Memory B cell (primary cell): ENCODE results near the gene SYCP2.

Experiments used
- ATAC-seq: fragments of 150-1000 bp; cut with Tn5 transposase; 2 replicates; pipeline ENCODE4 v1.10.0; 2021; ENCODE audit warnings: low read depth, mild to moderate bottlenecking, moderate library complexity
- DNase-seq, 2 donors: peaks; one replicate each; pipeline ENCODE4 v3.0.0; 2022; ENCODE audit warnings: low spot score in 2 of 2
- H3K27ac Mint-ChIP-seq: one replicate; pipeline ENCODE4 v1.8.0; 2022; ENCODE audit warnings: mild to moderate bottlenecking, moderate library complexity, mixed read lengths
- H3K27me3 Mint-ChIP-seq: one replicate; pipeline ENCODE4 v1.8.0; 2022; ENCODE audit warnings: mixed read lengths
- H3K36me3 Mint-ChIP-seq: one replicate; pipeline ENCODE4 v1.8.0; 2022; ENCODE audit warnings: mild to moderate bottlenecking, mixed read lengths
- H3K4me1 Mint-ChIP-seq: one replicate; pipeline ENCODE4 v1.8.0; 2022; ENCODE audit warnings: mixed read lengths
- H3K4me3 Mint-ChIP-seq: one replicate; pipeline ENCODE4 v1.8.0; 2022; ENCODE audit warnings: mild to moderate bottlenecking, moderate library complexity, mixed read lengths
- H3K9me3 Mint-ChIP-seq: one replicate; pipeline ENCODE4 v1.8.0; 2022; ENCODE audit warnings: mixed read lengths

SYCP2 gene

GRCh38 chr20:59821201-59821600 lies 112.2 kb downstream of the SYCP2 start:
- DNase-seq (no peak), ATAC-seq (no peak)
- Mint-ChIP-seq H3K27me3 (peaks cover 5% of the 10 kb centered on the region), H3K4me3 (no peak overlapping the region), H3K36me3 (no peaks in the 10 kb centered on the region), H3K27ac (no peak overlapping the region), H3K4me1 (no peaks in the 10 kb centered on the region), H3K9me3 (no peaks in the 10 kb centered on the region)

GRCh38 chr20:59820204-59821041 lies 113.0 kb downstream of the SYCP2 start:
- H3K27ac Mint-ChIP-seq: no peak overlapping the region
- H3K4me1 Mint-ChIP-seq: no peaks in the 10 kb centered on the region
- no peak overlapping the region for H3K4me3 Mint-ChIP-seq
- no peaks in the 10 kb centered on the region for H3K9me3 Mint-ChIP-seq
- no peaks in the 10 kb centered on the region for H3K36me3 Mint-ChIP-seq
- peaks cover 5% of the 10 kb centered on the region for H3K27me3 Mint-ChIP-seq
- ATAC-seq: no peak
- no peak for DNase-seq

- DNase-seq (no peak), ATAC-seq (no peak)
- H3K4me3 Mint-ChIP-seq: no peak overlapping the region
- H3K36me3 Mint-ChIP-seq: no peaks in the 10 kb centered on the region
- no peaks in the 10 kb centered on the region for H3K4me1 Mint-ChIP-seq
- H3K27ac Mint-ChIP-seq: no peak overlapping the region
- no peaks in the 10 kb centered on the region for H3K9me3 Mint-ChIP-seq
- H3K27me3 Mint-ChIP-seq: peaks cover 5% of the 10 kb centered on the region
Observed at GRCh38 chr20:59819496-59820203, 113.8 kb downstream of the SYCP2 start.

- Mint-ChIP-seq H3K9me3 (no peaks in the 10 kb centered on the region), H3K27ac (no peak overlapping the region), H3K4me1 (no peaks in the 10 kb centered on the region), H3K36me3 (no peaks in the 10 kb centered on the region), H3K27me3 (peaks cover 5% of the 10 kb centered on the region), H3K4me3 (no peak overlapping the region)
- ATAC-seq: no peak
- no peak for DNase-seq
Observed at GRCh38 chr20:59818911-59819310, 114.5 kb downstream of the SYCP2 start.

- ATAC-seq: no peak
- Mint-ChIP-seq H3K27ac (no peak overlapping the region), H3K4me3 (no peak overlapping the region), H3K27me3 (peaks cover 5% of the 10 kb centered on the region), H3K4me1 (no peaks in the 10 kb centered on the region), H3K9me3 (no peaks in the 10 kb centered on the region), H3K36me3 (no peaks in the 10 kb centered on the region)
- DNase-seq: no peak
Observed at GRCh38 chr20:59817846-59818615, 115.4 kb downstream of the SYCP2 start.

- Mint-ChIP-seq H3K4me3 (no peak overlapping the region), H3K36me3 (no peaks in the 10 kb centered on the region), H3K9me3 (no peaks in the 10 kb centered on the region)
Observed at GRCh38 chr20:59817406-59817805, 116.0 kb downstream of the SYCP2 start.

GRCh38 chr20:59816146-59816738 lies 117.2 kb downstream of the SYCP2 start:
- no peaks in the 10 kb centered on the region for H3K9me3 Mint-ChIP-seq
- ATAC-seq (no peak), DNase-seq (no peak)
- H3K36me3 Mint-ChIP-seq: no peaks in the 10 kb centered on the region
- no peaks in the 10 kb centered on the region for H3K4me1 Mint-ChIP-seq
- H3K27ac Mint-ChIP-seq: no peak overlapping the region
- peaks cover 5% of the 10 kb centered on the region for H3K27me3 Mint-ChIP-seq
- H3K4me3 Mint-ChIP-seq: no peak overlapping the region

More at GRCh38 chr20:59817406-59817805, 116.0 kb downstream of the SYCP2 start:
- no peaks in the 10 kb centered on the region for H3K4me1 Mint-ChIP-seq
- H3K27ac Mint-ChIP-seq: no peak overlapping the region
- ATAC-seq: no peak
- no peak for DNase-seq
- H3K27me3 Mint-ChIP-seq: peaks cover 5% of the 10 kb centered on the region

- peaks cover 5% of the 10 kb centered on the region for H3K27me3 Mint-ChIP-seq
- no peaks in the 10 kb centered on the region for H3K9me3 Mint-ChIP-seq
- no peak overlapping the region for H3K4me3 Mint-ChIP-seq
- DNase-seq (no peak), ATAC-seq (no peak)
- no peak overlapping the region for H3K27ac Mint-ChIP-seq
- no peaks in the 10 kb centered on the region for H3K36me3 Mint-ChIP-seq
- H3K4me1 Mint-ChIP-seq: no peaks in the 10 kb centered on the region
Observed at GRCh38 chr20:59814840-59815340, 118.5 kb downstream of the SYCP2 start.

GRCh38 chr20:59813948-59814839 lies 119.2 kb downstream of the SYCP2 start:
- ATAC-seq (no peak), DNase-seq (no peak)
- Mint-ChIP-seq H3K27ac (no peak overlapping the region), H3K4me3 (no peak overlapping the region), H3K27me3 (peaks cover 5% of the 10 kb centered on the region), H3K9me3 (no peaks in the 10 kb centered on the region), H3K4me1 (no peaks in the 10 kb centered on the region), H3K36me3 (no peaks in the 10 kb centered on the region)
